K562 (cell line): Measurements from ENCODE around the gene FH. TPM values are rescaled to one million over a fixed set of nuclear protein-coding genes. Genes with fewer than 3 reads are reported as not detected.

Source experiments
- CBX3 ChIP-seq, 2 experiments: IDR thresholded peaks; 1 replicate in 1 of 2; 2 replicates in 1 of 2; pipeline ENCODE4 v1.6.1; 2012; ENCODE audit warnings: inconsistent platforms in 2 of 2, low read length in 2 of 2, borderline replicate concordance in 1 of 2, control low read depth in 1 of 2
- EP400 ChIP-seq: fragments of 450-650 bp; IDR thresholded peaks from 2 replicates; pipeline ENCODE4 v1.6.1; 2017; ENCODE audit warnings: antibody characterized with exemption, mild to moderate bottlenecking, moderate library complexity
- EWSR1 ChIP-seq: fragments of 450-650 bp; IDR thresholded peaks from 2 replicates; pipeline ENCODE4 v1.6.1; 2018; ENCODE audit warnings: borderline replicate concordance, mild to moderate bottlenecking, low read depth, moderate library complexity; ENCODE audit not compliant: partially characterized antibody
- FIP1L1 ChIP-seq: fragments of 200-400 bp; formaldehyde crosslinking; IDR thresholded peaks from 2 replicates; pipeline ENCODE4 v1.6.1; 2018; ENCODE audit warnings: mild to moderate bottlenecking, low read depth, low read length; ENCODE audit not compliant: poor library complexity, severe bottlenecking
- GABPB1 ChIP-seq: sonication (generic); formaldehyde crosslinking; IDR thresholded peaks from 2 replicates; pipeline ENCODE4 v1.8.0; 2022; ENCODE audit warnings: mild to moderate bottlenecking, missing genetic modification reagents
- SMC3 ChIP-seq: conservative IDR thresholded peaks from 2 replicates; pipeline ENCODE4 v1.6.1; 2011; ENCODE audit warnings: low read depth, low read length, improper control_type of control experiment; ENCODE audit not compliant: insufficient read depth
- SOX6 ChIP-seq: fragments of 450-650 bp; IDR thresholded peaks from 2 replicates; pipeline ENCODE4 v1.6.1; 2014; ENCODE audit warnings: mild to moderate bottlenecking
- ZNF134 ChIP-seq: fragments of 250-450 bp; sonication (Bioruptor Pico); conservative IDR thresholded peaks from 2 replicates; pipeline ENCODE4 v1.4.0; 2020
- polyA plus RNA-seq, 8 experiments: library from polyadenylated mRNA; depleted of rRNA in 4 of 8; stranded (reverse) in 5 of 8; unstranded in 3 of 8; fragments of >200 nt; fragmentation: Nextera tagmentation in 2 of 8; fragmentation: Illumina TruSeq in 1 of 8; extraction: Ambion mirVana in 2 of 8; extraction: Trizol in 1 of 8; gene quantifications; 2 replicates each; pipeline versions ENCODE4 v1.2.1 to v1.2.3, GENCODE V29; 2011 to 2014; ENCODE audit warnings: inconsistent platforms in 1 of 8, missing spikeins in 1 of 8
- total RNA-seq, 7 experiments: library from RNA; depleted of rRNA in 6 of 7; stranded (reverse); fragments of >200 nt in 6 of 7; fragmentation: Illumina TruSeq in 2 of 7; extraction: Trizol in 2 of 7; gene quantifications; 2 replicates each; pipeline versions ENCODE4 v1.2.1 to v1.2.3, GENCODE V29; 2011 to 2021; ENCODE audit warnings: low replicate concordance in 1 of 7
- TF ChIP-seq, protein P1 (sequence below): fragments of 250-450 bp; sonication (Bioruptor Pico); IDR thresholded peaks from 2 replicates; pipeline ENCODE4 v1.5.0; 2021; ENCODE audit warnings: mild to moderate bottlenecking, moderate library complexity
- TF ChIP-seq, protein P2 (sequence below): fragments of 450-650 bp; IDR thresholded peaks from 2 replicates; pipeline ENCODE4 v1.6.1; 2017; ENCODE audit warnings: antibody characterized with exemption, mild to moderate bottlenecking
- TF ChIP-seq, protein P3 (sequence below): sonication (generic); formaldehyde crosslinking; IDR thresholded peaks from 2 replicates; pipeline ENCODE4 v1.8.1; 2023; ENCODE audit warnings: mild to moderate bottlenecking, missing genetic modification reagents
- TF ChIP-seq, protein P4 (sequence below): fragments of 450-650 bp; IDR thresholded peaks from 2 replicates; pipeline ENCODE4 v1.6.1; 2016; ENCODE audit warnings: antibody characterized with exemption

Gene FH
- total and polyA plus RNA-seq, 9 of the 15 experiments (the other 6 are each of a cell fraction or from before 2014, with no cell fraction given): 117 to 240 (median 211) TPM

DNA sequence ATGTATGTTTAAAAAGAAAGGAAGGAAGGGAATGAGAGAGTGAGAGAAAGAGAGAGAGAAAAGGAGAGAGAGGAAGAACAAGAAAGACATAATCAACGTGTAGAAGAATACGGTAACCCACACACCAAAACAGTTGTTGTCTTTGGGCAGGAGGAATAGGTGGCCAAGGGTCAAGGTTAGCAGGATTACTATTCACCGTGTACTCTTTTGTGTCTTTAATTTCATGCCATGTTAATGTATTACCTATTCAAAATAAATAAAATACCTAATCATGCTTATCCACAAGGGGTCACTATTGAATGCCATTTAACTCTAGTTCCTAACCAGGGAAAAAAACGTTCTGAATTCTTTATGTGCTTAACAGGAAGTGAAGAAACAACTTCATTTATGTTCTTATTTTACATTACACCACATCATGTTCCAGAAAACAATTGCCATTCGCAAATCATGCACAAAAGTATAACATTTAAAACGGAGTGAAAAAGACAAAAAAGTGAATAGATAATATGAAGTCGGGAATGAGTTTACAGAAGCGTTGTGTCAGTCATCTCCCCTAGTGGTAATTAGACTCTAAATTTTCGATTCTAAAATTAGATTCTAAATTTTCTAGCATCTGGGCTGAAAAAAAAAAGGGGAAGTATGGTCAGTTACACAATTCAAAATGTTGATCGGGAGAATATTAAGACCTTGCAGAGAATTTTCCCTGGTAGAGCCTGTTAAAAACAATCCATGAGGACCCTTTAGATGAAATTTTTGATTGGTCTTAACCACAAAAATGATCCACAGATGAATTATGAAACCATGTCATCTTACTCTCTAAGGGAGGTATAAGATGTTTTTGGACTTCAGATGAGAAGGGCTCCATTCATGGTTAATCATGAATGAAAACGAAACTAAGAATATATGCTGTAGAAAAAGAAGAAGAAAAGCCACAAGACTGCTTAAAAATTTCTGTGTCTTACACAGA lies 11.9 kb upstream of the FH start (continued):
- TF ChIP-seq, protein P1, sequence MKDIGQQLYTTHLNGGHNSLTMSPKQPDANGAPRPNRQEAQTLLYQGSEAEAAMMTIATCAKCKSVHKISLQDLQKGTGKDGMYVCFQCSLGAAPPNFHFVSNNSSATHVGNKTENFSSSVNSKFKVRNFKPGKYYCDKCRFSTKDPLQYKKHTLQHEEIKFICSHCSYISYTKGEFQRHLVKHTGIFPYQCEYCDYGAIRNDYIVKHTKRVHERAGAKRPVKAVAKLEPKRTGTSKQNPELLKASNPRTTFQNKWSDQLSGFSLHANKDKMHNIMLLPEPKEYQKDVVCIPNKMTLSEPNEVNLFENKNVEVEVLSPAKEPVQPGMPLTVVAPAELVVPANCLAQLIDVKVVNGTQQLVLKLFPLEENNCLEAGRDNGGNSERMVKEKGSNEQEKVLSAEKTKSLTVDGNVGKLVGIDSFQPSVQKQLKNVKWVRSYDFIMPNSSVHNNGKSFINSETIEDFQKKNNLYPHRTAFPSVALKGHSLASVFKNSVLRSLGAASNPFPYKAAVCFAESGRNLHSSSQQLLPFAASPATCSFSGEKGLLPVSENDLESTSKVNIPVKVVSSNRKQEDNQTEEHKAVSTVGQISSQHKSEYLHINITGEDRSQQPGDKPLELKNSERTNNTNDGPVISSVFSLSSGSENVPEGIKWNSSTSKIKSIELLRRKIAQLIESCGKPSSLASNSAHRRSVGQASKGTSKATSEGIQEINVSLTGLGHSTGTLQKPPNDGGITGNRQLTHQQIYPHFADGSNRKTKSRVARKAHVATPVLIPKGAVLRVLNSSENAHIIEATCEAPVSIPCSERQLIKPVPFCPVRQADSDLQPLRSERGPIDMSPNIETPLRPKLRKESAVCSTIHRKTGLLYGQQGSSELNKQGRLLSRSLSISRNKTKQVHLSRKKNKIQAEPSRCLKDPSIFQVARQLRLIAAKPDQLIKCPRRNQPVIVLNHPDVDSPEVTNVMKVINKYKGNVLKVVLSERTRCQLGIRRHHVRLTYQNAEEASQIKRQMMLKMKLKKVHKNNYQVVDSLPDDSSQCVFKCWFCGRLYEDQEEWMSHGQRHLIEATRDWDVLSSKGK: no peak
- peak in 1 of 2 experiments; percentile 56; a peak in 1 of 3 replicates for TF ChIP-seq CBX3 (IDR thresholded peaks at IDR 0.05; ENCODE audit: borderline replicate concordance in 1 of 2, low read length in 2 of 2)
- TF ChIP-seq, protein P2, sequence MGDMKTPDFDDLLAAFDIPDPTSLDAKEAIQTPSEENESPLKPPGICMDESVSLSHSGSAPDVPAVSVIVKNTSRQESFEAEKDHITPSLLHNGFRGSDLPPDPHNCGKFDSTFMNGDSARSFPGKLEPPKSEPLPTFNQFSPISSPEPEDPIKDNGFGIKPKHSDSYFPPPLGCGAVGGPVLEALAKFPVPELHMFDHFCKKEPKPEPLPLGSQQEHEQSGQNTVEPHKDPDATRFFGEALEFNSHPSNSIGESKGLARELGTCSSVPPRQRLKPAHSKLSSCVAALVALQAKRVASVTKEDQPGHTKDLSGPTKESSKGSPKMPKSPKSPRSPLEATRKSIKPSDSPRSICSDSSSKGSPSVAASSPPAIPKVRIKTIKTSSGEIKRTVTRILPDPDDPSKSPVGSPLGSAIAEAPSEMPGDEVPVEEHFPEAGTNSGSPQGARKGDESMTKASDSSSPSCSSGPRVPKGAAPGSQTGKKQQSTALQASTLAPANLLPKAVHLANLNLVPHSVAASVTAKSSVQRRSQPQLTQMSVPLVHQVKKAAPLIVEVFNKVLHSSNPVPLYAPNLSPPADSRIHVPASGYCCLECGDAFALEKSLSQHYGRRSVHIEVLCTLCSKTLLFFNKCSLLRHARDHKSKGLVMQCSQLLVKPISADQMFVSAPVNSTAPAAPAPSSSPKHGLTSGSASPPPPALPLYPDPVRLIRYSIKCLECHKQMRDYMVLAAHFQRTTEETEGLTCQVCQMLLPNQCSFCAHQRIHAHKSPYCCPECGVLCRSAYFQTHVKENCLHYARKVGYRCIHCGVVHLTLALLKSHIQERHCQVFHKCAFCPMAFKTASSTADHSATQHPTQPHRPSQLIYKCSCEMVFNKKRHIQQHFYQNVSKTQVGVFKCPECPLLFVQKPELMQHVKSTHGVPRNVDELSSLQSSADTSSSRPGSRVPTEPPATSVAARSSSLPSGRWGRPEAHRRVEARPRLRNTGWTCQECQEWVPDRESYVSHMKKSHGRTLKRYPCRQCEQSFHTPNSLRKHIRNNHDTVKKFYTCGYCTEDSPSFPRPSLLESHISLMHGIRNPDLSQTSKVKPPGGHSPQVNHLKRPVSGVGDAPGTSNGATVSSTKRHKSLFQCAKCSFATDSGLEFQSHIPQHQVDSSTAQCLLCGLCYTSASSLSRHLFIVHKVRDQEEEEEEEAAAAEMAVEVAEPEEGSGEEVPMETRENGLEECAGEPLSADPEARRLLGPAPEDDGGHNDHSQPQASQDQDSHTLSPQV: peak; percentile 71; the same call in 1 of the 2 replicates
- TF ChIP-seq FIP1L1: no peak
- peak; percentile 63; the same call in 1 of the 2 replicates for TF ChIP-seq GABPB1 (CRISPR knock-in tag)
- TF ChIP-seq, protein P3, sequence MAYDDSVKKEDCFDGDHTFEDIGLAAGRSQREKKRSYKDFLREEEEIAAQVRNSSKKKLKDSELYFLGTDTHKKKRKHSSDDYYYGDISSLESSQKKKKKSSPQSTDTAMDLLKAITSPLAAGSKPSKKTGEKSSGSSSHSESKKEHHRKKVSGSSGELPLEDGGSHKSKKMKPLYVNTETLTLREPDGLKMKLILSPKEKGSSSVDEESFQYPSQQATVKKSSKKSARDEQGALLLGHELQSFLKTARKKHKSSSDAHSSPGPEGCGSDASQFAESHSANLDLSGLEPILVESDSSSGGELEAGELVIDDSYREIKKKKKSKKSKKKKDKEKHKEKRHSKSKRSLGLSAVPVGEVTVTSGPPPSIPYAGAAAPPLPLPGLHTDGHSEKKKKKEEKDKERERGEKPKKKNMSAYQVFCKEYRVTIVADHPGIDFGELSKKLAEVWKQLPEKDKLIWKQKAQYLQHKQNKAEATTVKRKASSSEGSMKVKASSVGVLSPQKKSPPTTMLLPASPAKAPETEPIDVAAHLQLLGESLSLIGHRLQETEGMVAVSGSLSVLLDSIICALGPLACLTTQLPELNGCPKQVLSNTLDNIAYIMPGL: no peak
- TF ChIP-seq SMC3: peak; percentile 60; the same call in 1 of the 2 replicates
- peak; percentile 58 for TF ChIP-seq EP400
- TF ChIP-seq, protein P4, sequence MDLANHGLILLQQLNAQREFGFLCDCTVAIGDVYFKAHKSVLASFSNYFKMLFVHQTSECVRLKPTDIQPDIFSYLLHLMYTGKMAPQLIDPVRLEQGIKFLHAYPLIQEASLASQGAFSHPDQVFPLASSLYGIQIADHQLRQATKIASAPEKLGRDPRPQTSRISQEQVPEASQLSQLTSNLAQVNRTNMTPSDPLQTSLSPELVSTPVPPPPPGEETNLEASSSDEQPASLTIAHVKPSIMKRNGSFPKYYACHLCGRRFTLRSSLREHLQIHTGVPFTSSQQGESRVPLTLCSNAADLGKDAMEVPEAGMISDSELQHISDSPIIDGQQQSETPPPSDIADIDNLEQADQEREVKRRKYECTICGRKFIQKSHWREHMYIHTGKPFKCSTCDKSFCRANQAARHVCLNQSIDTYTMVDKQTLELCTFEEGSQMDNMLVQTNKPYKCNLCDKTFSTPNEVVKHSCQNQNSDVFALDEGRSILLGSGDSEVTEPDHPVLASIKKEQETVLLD: no peak
- TF ChIP-seq SOX6: peak; percentile 25; the same call in 1 of the 2 replicates
- TF ChIP-seq EWSR1: peak; percentile 16
- TF ChIP-seq ZNF134: no peak
